CD14-positive monocyte (primary cell): ENCODE measurements around the gene UCP2. TPM values are rescaled to one million over a fixed set of nuclear protein-coding genes. Genes with fewer than 3 reads are reported as not detected.

Source experiments
- DNase-seq, 3 donors: peaks; one replicate each; pipeline ENCODE4 v3.0.0-alpha.2; 2011 to 2022
- H2AFZ ChIP-seq: 2 replicates; pipeline ENCODE4 v1.6.0; 2012; ENCODE audit warnings: mild to moderate bottlenecking, low read depth, low read length, inconsistent platforms; ENCODE audit not compliant: insufficient read depth, poor library complexity, severe bottlenecking
- H3K27ac ChIP-seq, 2 donors: 1 replicate in 1 of 2; 2 replicates in 1 of 2; pipeline ENCODE4 v1.5.1; 2012 to 2013; ENCODE audit warnings: low read length in 2 of 2, control low read depth in 1 of 2, inconsistent platforms in 1 of 2, low read depth in 1 of 2, mild to moderate bottlenecking in 1 of 2
- H3K27me3 ChIP-seq, 2 donors: one replicate each; pipeline versions ENCODE4 v1.6.0 to v1.6.1; 2011 to 2013; ENCODE audit warnings: low read length in 2 of 2; ENCODE audit not compliant: control insufficient read depth in 2 of 2, insufficient read depth in 2 of 2
- H3K36me3 ChIP-seq, 2 donors: replicated peaks in 1 of 2; 1 replicate in 1 of 2; 2 replicates in 1 of 2; pipeline versions ENCODE4 v1.5.1 to v1.6.1; 2012 to 2013; ENCODE audit warnings: low read length in 2 of 2, control low read depth in 1 of 2, inconsistent platforms in 1 of 2, mild to moderate bottlenecking in 1 of 2; ENCODE audit not compliant: insufficient read depth in 2 of 2, control insufficient read depth in 1 of 2
- H3K4me1 ChIP-seq, 2 donors: 1 replicate in 1 of 2; 2 replicates in 1 of 2; pipeline versions ENCODE4 v1.5.1 to v1.6.1; 2012 to 2013; ENCODE audit warnings: low read length in 2 of 2, control low read depth in 1 of 2, inconsistent platforms in 1 of 2, mild to moderate bottlenecking in 1 of 2, moderate library complexity in 1 of 2; ENCODE audit not compliant: insufficient read depth in 2 of 2, control insufficient read depth in 1 of 2
- H3K4me2 ChIP-seq: replicated peaks from 2 replicates; pipeline ENCODE3; 2012; ENCODE audit warnings: low read length, moderate library complexity, mild to moderate bottlenecking; ENCODE audit not compliant: poor library complexity, severe bottlenecking; ENCODE audit errors: extremely low read depth
- H3K4me3 ChIP-seq, 3 experiments: fragments of 200-600 bp in 1 of 3; sonication (generic) in 1 of 3; replicated peaks in 1 of 3; 1 replicate in 2 of 3; 2 replicates in 1 of 3; pipeline ENCODE4 v1.5.1; 2011 to 2013; ENCODE audit warnings: low read length in 3 of 3, mild to moderate bottlenecking in 3 of 3, control low read depth in 2 of 3, low read depth in 2 of 3, inconsistent platforms in 1 of 3, moderate library complexity in 1 of 3
- H3K79me2 ChIP-seq: 2 replicates; pipeline ENCODE4 v1.6.0; 2012; ENCODE audit warnings: mild to moderate bottlenecking, control low read depth, inconsistent platforms, low read length, moderate library complexity; ENCODE audit not compliant: insufficient read depth
- H3K9ac ChIP-seq: 2 replicates; pipeline ENCODE4 v1.6.0; 2017; ENCODE audit warnings: low read length, mild to moderate bottlenecking; ENCODE audit not compliant: insufficient read depth, poor library complexity, severe bottlenecking
- H3K9me3 ChIP-seq, 2 donors: replicated peaks in 1 of 2; 1 replicate in 1 of 2; 2 replicates in 1 of 2; pipeline versions ENCODE4 v1.5.1 to v1.6.1; 2012 to 2013; ENCODE audit warnings: low read length in 2 of 2, control low read depth in 1 of 2; ENCODE audit not compliant: control insufficient read depth in 1 of 2, insufficient read depth in 1 of 2
- H4K20me1 ChIP-seq: 2 replicates; pipeline ENCODE4 v1.6.0; 2012; ENCODE audit warnings: mild to moderate bottlenecking, low read length, control low read depth, moderate library complexity; ENCODE audit not compliant: insufficient read depth
- H3K27ac Mint-ChIP-seq, 7 donors: one replicate each; pipeline ENCODE4 v1.8.0; 2020; ENCODE audit warnings: mild to moderate bottlenecking in 7 of 7, mixed read lengths in 7 of 7, moderate library complexity in 6 of 7, inconsistent platforms in 2 of 7
- H3K27me3 Mint-ChIP-seq, 3 donors: one replicate each; pipeline ENCODE4 v1.8.0; 2021 to 2022; ENCODE audit warnings: low read depth in 3 of 3, mild to moderate bottlenecking in 3 of 3, mixed read lengths in 3 of 3, moderate library complexity in 3 of 3, inconsistent platforms in 1 of 3
- H3K36me3 Mint-ChIP-seq, 2 donors: one replicate each; pipeline ENCODE4 v1.8.0; 2020; ENCODE audit warnings: mixed read lengths in 2 of 2, inconsistent platforms in 1 of 2, mild to moderate bottlenecking in 1 of 2
- H3K4me1 Mint-ChIP-seq: one replicate; pipeline ENCODE4 v1.8.0; 2020; ENCODE audit warnings: mild to moderate bottlenecking, mixed read lengths
- H3K4me3 Mint-ChIP-seq, 2 donors: one replicate each; pipeline ENCODE4 v1.8.0; 2020; ENCODE audit warnings: mild to moderate bottlenecking in 2 of 2, mixed read lengths in 2 of 2, moderate library complexity in 1 of 2
- H3K9me3 Mint-ChIP-seq, 7 donors: one replicate each; pipeline ENCODE4 v1.8.0; 2020 to 2022; ENCODE audit warnings: mixed read lengths in 7 of 7, mild to moderate bottlenecking in 6 of 7, moderate library complexity in 6 of 7, inconsistent platforms in 2 of 7
- CTCF ChIP-seq: fragments of 200-600 bp; IDR thresholded peaks from one replicate; pipeline ENCODE4 v1.8.0; 2022; ENCODE audit warnings: antibody characterized with exemption, mild to moderate bottlenecking
- WGBS: methylation state at CpG from one replicate; pipeline ENCODE4 v1.1.5; 2013; ENCODE audit warnings: missing lambda C conversion rate; ENCODE audit not compliant: insufficient coverage; 5-methylcytosine and 5-hydroxymethylcytosine counted together
- intact Hi-C, 2 donors: fragments of 100-400 bp; cut with micrococcal nuclease; formaldehyde crosslinking; loops; one replicate each; pipeline versions ENCODE4 v1.15.0 to v1.15.1; 2023
- polyA plus RNA-seq, 3 donors: library from polyadenylated mRNA; depleted of rRNA in 1 of 3; unstranded in 2 of 3; stranded (reverse) in 1 of 3; fragments of 300-500 nt in 2 of 3; fragments of >200 nt in 1 of 3; fragmentation: Illumina TruSeq in 2 of 3; gene quantifications; 1 replicate in 2 of 3; 2 replicates in 1 of 3; pipeline ENCODE4 v1.2.3, GENCODE V29; 2012 to 2021

Gene UCP2
- polyA plus RNA-seq, 3 donors: 496 to 665 (median 649) TPM

GRCh38 chr11:73962101-73962705, 20.4 kb downstream of the UCP2 start:
- Histone ChIP-seq H3K27me3 (peaks cover 0 to 6% of the 10 kb centered on the region in 2 donors), H3K27ac (no peak overlapping the region), H3K4me2 (no peak overlapping the region), H3K9ac (no peak overlapping the region), H3K4me1 (peaks cover 3 to 5% of the 10 kb centered on the region in 2 donors), H2AFZ (no peak overlapping the region), H3K4me3 (no peak overlapping the region), H3K36me3 (no peaks in the 10 kb centered on the region), H3K79me2 (no peaks in the 10 kb centered on the region), H3K9me3 (no peaks in the 10 kb centered on the region), H4K20me1 (no peaks in the 10 kb centered on the region)
- Mint-ChIP-seq H3K4me3 (no peak overlapping the region), H3K9me3 (no peaks in the 10 kb centered on the region), H3K36me3 (no peaks in the 10 kb centered on the region), H3K27me3 (peaks cover 9 to 23% (median 14%) of the 10 kb centered on the region in 3 donors), H3K27ac (no peak overlapping the region), H3K4me1 (peaks cover 12% of the 10 kb centered on the region)
- DNase-seq: no peak
- TF ChIP-seq CTCF: no peak
- intact Hi-C loops: loop anchor here (5.0 to 10.0 kb wide), 2 partner anchors 130 to 213 kb away; partner anchors contain the start of genes C2CD3 (in 1 of the 2) and PPME1 (in 1 of the 2)
- 80% methylated on average over 2 of the region's 7 CpGs for WGBS

GRCh38 chr11:73961321-73961720, 21.3 kb downstream of the UCP2 start:
- WGBS: 86% methylated on average over 2 of the region's 4 CpGs
- no peak overlapping the region for H3K4me2 ChIP-seq
- no peak overlapping the region for H3K9ac ChIP-seq
- no peak for DNase-seq
- intact Hi-C loops: loop anchor here (5.0 to 10.0 kb wide), 2 partner anchors 131 to 213 kb away; partner anchors contain the start of genes C2CD3 (in 1 of the 2) and PPME1 (in 1 of the 2)
- H3K79me2 ChIP-seq: no peaks in the 10 kb centered on the region
- no peaks in the 10 kb centered on the region for H4K20me1 ChIP-seq
- H3K4me1 Mint-ChIP-seq: peaks cover 13% of the 10 kb centered on the region
- H3K27ac ChIP-seq: no peak overlapping the region
- H2AFZ ChIP-seq: no peak overlapping the region
- H3K4me3 ChIP-seq: no peak overlapping the region
- H3K4me3 Mint-ChIP-seq: no peak overlapping the region
- H3K27me3 ChIP-seq: peaks cover 0 to 11% of the 10 kb centered on the region in 2 donors
- H3K27me3 Mint-ChIP-seq: peaks cover 16 to 29% (median 22%) of the 10 kb centered on the region in 3 donors
- H3K36me3 ChIP-seq: no peaks in the 10 kb centered on the region
- no peak overlapping the region for H3K27ac Mint-ChIP-seq
- TF ChIP-seq CTCF: no peak
- H3K4me1 ChIP-seq: peaks cover 3 to 5% of the 10 kb centered on the region in 2 donors
- no peaks in the 10 kb centered on the region for H3K36me3 Mint-ChIP-seq
- peaks cover 0 to 2% (median 0%) of the 10 kb centered on the region in 7 donors for H3K9me3 Mint-ChIP-seq
- H3K9me3 ChIP-seq: no peaks in the 10 kb centered on the region
